IPS-18c (cell line): Measurements from ENCODE around the gene DOK5.
A peak's percentile ranks its signal among the peaks of the same experiment; 100 is the strongest.
"Not testable (repeated sequence)": the region's sequence is repeated elsewhere in the genome, so short reads cannot be mapped to it uniquely, and the experiment has no call there.

ENCODE experiments used
- H3K4me3 ChIP-seq: 2 replicates; pipeline ENCODE4 v1.7.0; 2013; ENCODE audit warnings: low read depth, mild to moderate bottlenecking, low read length, moderate library complexity; ENCODE audit not compliant: insufficient read depth
- H3K9me3 ChIP-seq: one replicate; pipeline ENCODE4 v1.6.1; 2013; ENCODE audit warnings: mild to moderate bottlenecking, low read length, moderate library complexity; ENCODE audit not compliant: control insufficient read depth, insufficient read depth

DOK5 gene

GRCh38 chr20:54475334-54476168, at the start of gene DOK5:
Gene DOK5 (plus strand): TSS chr20:54475593. CDS start chr20:54475947, 354 bp downstream.
- H3K9me3 ChIP-seq, result no peaks in the 10 kb centered on the region
- peak within 1 kb of the TSS; percentile 82 for H3K4me3 ChIP-seq

GRCh38 chr20:54429364-54429763, 46.0 kb upstream of the DOK5 start:
- Histone ChIP-seq H3K4me3 (no peak overlapping the region), H3K9me3 (no peaks in the 10 kb centered on the region)

GRCh38 chr20:54431156-54431944, 44.0 kb upstream of the DOK5 start:
- Histone ChIP-seq H3K9me3 (no peaks in the 10 kb centered on the region), H3K4me3 (no peak overlapping the region)

- no peaks in the 10 kb centered on the region for H3K9me3 ChIP-seq
- no peak overlapping the region for H3K4me3 ChIP-seq
Measured at GRCh38 chr20:54432966-54433365, 42.4 kb upstream of the DOK5 start.

- H3K9me3 ChIP-seq, result no peaks in the 10 kb centered on the region
Measured at GRCh38 chr20:54433636-54434035, 41.8 kb upstream of the DOK5 start.

GRCh38 chr20:54434196-54434595, 41.2 kb upstream of the DOK5 start:
- H3K9me3 ChIP-seq, result no peaks in the 10 kb centered on the region
- no peak overlapping the region for H3K4me3 ChIP-seq

More at GRCh38 chr20:54433636-54434035, 41.8 kb upstream of the DOK5 start:
- no peak overlapping the region for H3K4me3 ChIP-seq

GRCh38 chr20:54435015-54435414, 40.4 kb upstream of the DOK5 start:
- Histone ChIP-seq H3K9me3 (no peaks in the 10 kb centered on the region), H3K4me3 (no peak overlapping the region)

GRCh38 chr20:54436410-54436809, 39.0 kb upstream of the DOK5 start:
- H3K9me3 ChIP-seq, H3K4me3 ChIP-seq: not testable (repeated sequence)

GRCh38 chr20:54438166-54438565, 37.2 kb upstream of the DOK5 start:
- H3K9me3 ChIP-seq, result no peaks in the 10 kb centered on the region
- no peak overlapping the region for H3K4me3 ChIP-seq

- H3K9me3 ChIP-seq, result peaks cover 2% of the 10 kb centered on the region
- no peak overlapping the region for H3K4me3 ChIP-seq
Measured at GRCh38 chr20:54450207-54450606, 25.2 kb upstream of the DOK5 start.

- H3K9me3 ChIP-seq, result peaks cover 2% of the 10 kb centered on the region
- no peak overlapping the region for H3K4me3 ChIP-seq
Measured at GRCh38 chr20:54451171-54451570, 24.2 kb upstream of the DOK5 start.

- no peak overlapping the region for H3K4me3 ChIP-seq
Measured at GRCh38 chr20:54452277-54452676, 23.1 kb upstream of the DOK5 start.

GRCh38 chr20:54454982-54455381, 20.4 kb upstream of the DOK5 start:
- H3K9me3 ChIP-seq, result peaks cover 2% of the 10 kb centered on the region
- no peak overlapping the region for H3K4me3 ChIP-seq

More at GRCh38 chr20:54452277-54452676, 23.1 kb upstream of the DOK5 start:
- peaks cover 2% of the 10 kb centered on the region for H3K9me3 ChIP-seq

GRCh38 chr20:54456423-54456822, 19.0 kb upstream of the DOK5 start:
- no peak overlapping the region for H3K4me3 ChIP-seq

GRCh38 chr20:54456961-54457360, 18.4 kb upstream of the DOK5 start:
- H3K9me3 ChIP-seq, result peaks cover 2% of the 10 kb centered on the region
- H3K4me3 ChIP-seq, result no peak overlapping the region

More at GRCh38 chr20:54456423-54456822, 19.0 kb upstream of the DOK5 start:
- H3K9me3 ChIP-seq, result peaks cover 2% of the 10 kb centered on the region

GRCh38 chr20:54458219-54458618, 17.2 kb upstream of the DOK5 start:
- peaks cover 2% of the 10 kb centered on the region for H3K9me3 ChIP-seq
- no peak overlapping the region for H3K4me3 ChIP-seq

GRCh38 chr20:54459279-54459678, 16.1 kb upstream of the DOK5 start:
- H3K4me3 ChIP-seq, result no peak overlapping the region

GRCh38 chr20:54464003-54464402, 11.4 kb upstream of the DOK5 start:
- Histone ChIP-seq H3K9me3 (no peaks in the 10 kb centered on the region), H3K4me3 (no peak overlapping the region)

More at GRCh38 chr20:54459279-54459678, 16.1 kb upstream of the DOK5 start:
- no peaks in the 10 kb centered on the region for H3K9me3 ChIP-seq
